H1 (cell line): ENCODE measurements around the gene ABHD1. TPM values are rescaled to one million over a fixed set of nuclear protein-coding genes. Genes with fewer than 3 reads are reported as not detected.
A peak's percentile ranks its signal among the peaks of the same experiment; 100 is the strongest.

Source experiments
- ASH2L ChIP-seq: fragments of 200-600, 300-600 bp; sonication (generic); IDR thresholded peaks from one replicate; pipeline ENCODE4 v1.7.1; 2017; ENCODE audit warnings: low read length
- KDM4A ChIP-seq: IDR thresholded peaks from one replicate; pipeline ENCODE4 v1.7.1; 2012; ENCODE audit warnings: low read depth, mild to moderate bottlenecking, moderate library complexity, low read length, inconsistent platforms; ENCODE audit not compliant: severe bottlenecking
- RBBP5 ChIP-seq: IDR thresholded peaks from 2 replicates; pipeline ENCODE4 v1.7.1; 2012; ENCODE audit warnings: low read depth, mild to moderate bottlenecking, inconsistent platforms, low read length, moderate library complexity, borderline replicate concordance
- SAP30 ChIP-seq: fragments of 300-600 bp; sonication (generic); IDR thresholded peaks from 2 replicates; pipeline ENCODE4 v1.7.1; 2012; ENCODE audit warnings: low read length, moderate library complexity, mild to moderate bottlenecking, inconsistent platforms; ENCODE audit not compliant: insufficient read depth, insufficient replicate concordance
- polyA plus RNA-seq, 7 experiments: library from polyadenylated mRNA; depleted of rRNA in 3 of 7; stranded (reverse) in 5 of 7; unstranded in 2 of 7; fragments of >200 nt in 5 of 7; fragments of 200-250 nt in 2 of 7; gene quantifications; 1 replicate in 5 of 7; 2 replicates in 1 of 7; 4 replicates in 1 of 7; pipeline versions ENCODE4 v1.2.1 to v1.2.3, GENCODE V29; 2011 to 2013; ENCODE audit warnings: missing spikeins in 2 of 7, mixed read lengths in 2 of 7
- total RNA-seq: library from RNA; stranded (reverse); fragmentation: NEBNext Ultra II Directional; extraction: Animal tissue kit (Norgen Biotek cat#: 25700); gene quantifications from 2 replicates; pipeline ENCODE4 v1.2.1, GENCODE V29; 2021

ABHD1 gene
- total and polyA plus RNA-seq, 2 of the 8 experiments (the other 6 are each of a cell fraction or from before 2014, with no cell fraction given): 0.20 to 1.1 TPM

DNA sequence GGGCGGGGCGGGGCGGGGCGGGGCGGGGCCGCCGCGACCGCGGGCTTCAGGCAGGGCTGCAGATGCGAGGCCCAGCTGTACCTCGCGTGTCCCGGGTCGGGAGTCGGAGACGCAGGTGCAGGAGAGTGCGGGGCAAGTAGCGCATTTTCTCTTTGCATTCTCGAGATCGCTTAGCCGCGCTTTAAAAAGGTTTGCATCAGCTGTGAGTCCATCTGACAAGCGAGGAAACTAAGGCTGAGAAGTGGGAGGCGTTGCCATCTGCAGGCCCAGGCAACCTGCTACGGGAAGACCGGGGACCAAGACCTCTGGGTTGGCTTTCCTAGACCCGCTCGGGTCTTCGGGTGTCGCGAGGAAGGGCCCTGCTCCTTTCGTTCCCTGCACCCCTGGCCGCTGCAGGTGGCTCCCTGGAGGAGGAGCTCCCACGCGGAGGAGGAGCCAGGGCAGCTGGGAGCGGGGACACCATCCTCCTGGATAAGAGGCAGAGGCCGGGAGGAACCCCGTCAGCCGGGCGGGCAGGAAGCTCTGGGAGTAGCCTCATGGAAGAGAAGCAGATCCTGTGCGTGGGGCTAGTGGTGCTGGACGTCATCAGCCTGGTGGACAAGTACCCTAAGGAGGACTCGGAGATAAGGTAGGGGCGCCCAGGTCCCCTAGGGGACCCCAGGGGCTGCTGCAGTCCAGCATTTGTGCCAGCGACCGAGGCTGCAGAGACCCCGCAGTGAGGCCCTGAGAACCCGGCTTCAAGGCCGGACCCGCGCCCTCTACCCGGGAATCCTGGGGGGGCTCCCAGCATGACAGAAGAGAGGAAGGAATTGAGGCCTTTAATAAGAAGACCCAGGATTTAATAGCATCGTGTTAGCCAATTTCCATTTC lies 36.7 kb upstream of the ABHD1 start, which contains the start of gene KHK (continued):
- TF ChIP-seq ASH2L (peak; percentile 17), RBBP5 (0 out of 2 replicates have a peak, but pooled peaks have one; percentile 67), KDM4A (peak; percentile 32), SAP30 (peak; percentile 62)
